Activated CD4-positive, CD25-positive, alpha-beta regulatory T cell treated with anti-CD3 and anti-CD28 coated beads, Interleukin-2, amount 50 U/mL, for 16 hours (primary cell): ENCODE data around the gene PRLR.
"Not testable (repeated sequence)": the region's sequence is repeated elsewhere in the genome, so short reads cannot be mapped to it uniquely, and the experiment has no call there.

Source experiments
- DNase-seq: peaks from one replicate; pipeline ENCODE4 v3.0.0-alpha.2; 2020; ENCODE audit warnings: low read depth, low spot score

Gene PRLR

GRCh38 chr5:35230038-35230611 is at the start of gene PRLR:
TSS of gene PRLR (minus strand) at chr5:35230487. CDS start at chr5:35089620, 140,867 bp downstream.
- no peak for DNase-seq

- no peak for DNase-seq
Measured at GRCh38 chr5:35274839-35275509, 44.7 kb upstream of the PRLR start.

- no peak for DNase-seq
Measured at GRCh38 chr5:35269006-35269405, 38.7 kb upstream of the PRLR start.

- DNase-seq: no peak
Measured at GRCh38 chr5:35266276-35266675, 36.0 kb upstream of the PRLR start.

GRCh38 chr5:35264509-35264908 is 34.2 kb upstream of the PRLR start:
- no peak for DNase-seq

- no peak for DNase-seq
Measured at GRCh38 chr5:35263266-35263877, 33.1 kb upstream of the PRLR start.

- DNase-seq: no peak
Measured at GRCh38 chr5:35253582-35253981, 23.3 kb upstream of the PRLR start.

GRCh38 chr5:35252963-35253362 is 22.7 kb upstream of the PRLR start:
- DNase-seq: no peak

- DNase-seq: no peak
Measured at GRCh38 chr5:35248843-35249780, 18.8 kb upstream of the PRLR start.

GRCh38 chr5:35247648-35248034 is 17.4 kb upstream of the PRLR start:
- no peak for DNase-seq

- DNase-seq: no peak
Measured at GRCh38 chr5:35246900-35247647, 16.8 kb upstream of the PRLR start.

- DNase-seq: no peak
Measured at GRCh38 chr5:35246411-35246810, 16.1 kb upstream of the PRLR start.

- DNase-seq: not testable (repeated sequence)
Measured at GRCh38 chr5:35245371-35245770, 15.1 kb upstream of the PRLR start.

GRCh38 chr5:35244171-35244570 is 13.9 kb upstream of the PRLR start:
- no peak for DNase-seq

- DNase-seq: no peak
Measured at GRCh38 chr5:35242702-35243258, 12.5 kb upstream of the PRLR start.

- no peak for DNase-seq
Measured at GRCh38 chr5:35240892-35241291, 10.6 kb upstream of the PRLR start.

- no peak for DNase-seq
Measured at GRCh38 chr5:35239911-35240610, 9.8 kb upstream of the PRLR start.

- DNase-seq: no peak
Measured at GRCh38 chr5:35239476-35239875, 9.2 kb upstream of the PRLR start.

GRCh38 chr5:35237580-35238376 is 7.5 kb upstream of the PRLR start:
- DNase-seq: no peak

GRCh38 chr5:35236770-35237169 is 6.5 kb upstream of the PRLR start:
- no peak for DNase-seq
